ENCODE results near the gene LILRB5. TPM values are rescaled to one million over a fixed set of nuclear protein-coding genes. Genes with fewer than 3 reads are reported as not detected.

Gene LILRB5
- total RNA-seq: 9.1 TPM
- long read RNA-seq, partial matches to known transcripts: 1 of 16 reads
- long read RNA-seq, other reads (novel, unspliced or antisense): 14 of 16 reads

GRCh38 chr19:54257116-54257480, at the start of gene LILRB5:
Gene LILRB5, minus strand, starts transcription at chr19:54257273. Its CDS starts 80 bp downstream, at chr19:54257193.
- intact Hi-C loops (cut with DNase I): no loop called here
- TF ChIP-seq, protein P1, sequence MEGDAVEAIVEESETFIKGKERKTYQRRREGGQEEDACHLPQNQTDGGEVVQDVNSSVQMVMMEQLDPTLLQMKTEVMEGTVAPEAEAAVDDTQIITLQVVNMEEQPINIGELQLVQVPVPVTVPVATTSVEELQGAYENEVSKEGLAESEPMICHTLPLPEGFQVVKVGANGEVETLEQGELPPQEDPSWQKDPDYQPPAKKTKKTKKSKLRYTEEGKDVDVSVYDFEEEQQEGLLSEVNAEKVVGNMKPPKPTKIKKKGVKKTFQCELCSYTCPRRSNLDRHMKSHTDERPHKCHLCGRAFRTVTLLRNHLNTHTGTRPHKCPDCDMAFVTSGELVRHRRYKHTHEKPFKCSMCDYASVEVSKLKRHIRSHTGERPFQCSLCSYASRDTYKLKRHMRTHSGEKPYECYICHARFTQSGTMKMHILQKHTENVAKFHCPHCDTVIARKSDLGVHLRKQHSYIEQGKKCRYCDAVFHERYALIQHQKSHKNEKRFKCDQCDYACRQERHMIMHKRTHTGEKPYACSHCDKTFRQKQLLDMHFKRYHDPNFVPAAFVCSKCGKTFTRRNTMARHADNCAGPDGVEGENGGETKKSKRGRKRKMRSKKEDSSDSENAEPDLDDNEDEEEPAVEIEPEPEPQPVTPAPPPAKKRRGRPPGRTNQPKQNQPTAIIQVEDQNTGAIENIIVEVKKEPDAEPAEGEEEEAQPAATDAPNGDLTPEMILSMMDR (IDR thresholded peaks at IDR 0.05): no peak
- DNase-seq (no peak), ATAC-seq (peak; percentile 45)
- peaks cover 29% of the 10 kb centered on the region for H3K27me3 ChIP-seq
- no peaks in the 10 kb centered on the region for H3K9me3 ChIP-seq
- no peaks in the 10 kb centered on the region for H3K4me1 ChIP-seq
- H3K4me3 ChIP-seq: no peak within 1 kb of the TSS
- no peak within 1 kb of the TSS for H3K27ac ChIP-seq
- H3K36me3 ChIP-seq: no peaks in the 10 kb centered on the region

GRCh38 chr19:54305141-54305540, 48.1 kb upstream of the LILRB5 start:
- Histone ChIP-seq H3K27ac (no peak overlapping the region), H3K4me1 (no peaks in the 10 kb centered on the region), H3K27me3 (peaks cover 11% of the 10 kb centered on the region), H3K4me3 (no peak overlapping the region), H3K36me3 (no peaks in the 10 kb centered on the region), H3K9me3 (no peaks in the 10 kb centered on the region)
- TF ChIP-seq, protein P1 (IDR thresholded peaks at IDR 0.05): no peak
- no peak for ATAC-seq
- no peak for DNase-seq
- intact Hi-C loops (cut with DNase I): no loop called here

GRCh38 chr19:54302257-54302656, 45.2 kb upstream of the LILRB5 start:
- Histone ChIP-seq H3K27ac (no peak overlapping the region), H3K9me3 (no peaks in the 10 kb centered on the region), H3K4me3 (no peak overlapping the region), H3K4me1 (no peaks in the 10 kb centered on the region), H3K27me3 (peaks cover 11% of the 10 kb centered on the region), H3K36me3 (no peaks in the 10 kb centered on the region)
- TF ChIP-seq, protein P1 (IDR thresholded peaks at IDR 0.05): no peak
- peak; percentile 84 for ATAC-seq
- DNase-seq: no peak
- intact Hi-C loops (cut with DNase I): no loop called here

GRCh38 chr19:54299515-54299914, 42.4 kb upstream of the LILRB5 start:
- Histone ChIP-seq H3K27me3 (peaks cover 7% of the 10 kb centered on the region), H3K9me3 (no peaks in the 10 kb centered on the region), H3K27ac (no peak overlapping the region), H3K4me1 (no peaks in the 10 kb centered on the region), H3K4me3 (no peak overlapping the region), H3K36me3 (no peaks in the 10 kb centered on the region)
- DNase-seq: no peak
- TF ChIP-seq, protein P1 (IDR thresholded peaks at IDR 0.05): no peak
- intact Hi-C loops (cut with DNase I): no loop called here
- ATAC-seq: no peak

GRCh38 chr19:54299126-54299498, 42.0 kb upstream of the LILRB5 start:
- DNase-seq (no peak), ATAC-seq (no peak)
- Histone ChIP-seq H3K9me3 (no peaks in the 10 kb centered on the region), H3K36me3 (no peaks in the 10 kb centered on the region), H3K4me1 (no peaks in the 10 kb centered on the region), H3K27ac (no peak overlapping the region), H3K4me3 (no peak overlapping the region), H3K27me3 (peaks cover 7% of the 10 kb centered on the region)
- TF ChIP-seq, protein P1 (IDR thresholded peaks at IDR 0.05): no peak
- intact Hi-C loops (cut with DNase I): no loop called here

All from upper lobe of right lung (tissue), 1 donor.